ENCODE measurements around the gene PHEX. TPM values are rescaled to one million over a fixed set of nuclear protein-coding genes. Genes with fewer than 3 reads are reported as not detected.

Gene PHEX
- total RNA-seq, 1 donor from 2014 or later = 0.96 TPM

DNA sequence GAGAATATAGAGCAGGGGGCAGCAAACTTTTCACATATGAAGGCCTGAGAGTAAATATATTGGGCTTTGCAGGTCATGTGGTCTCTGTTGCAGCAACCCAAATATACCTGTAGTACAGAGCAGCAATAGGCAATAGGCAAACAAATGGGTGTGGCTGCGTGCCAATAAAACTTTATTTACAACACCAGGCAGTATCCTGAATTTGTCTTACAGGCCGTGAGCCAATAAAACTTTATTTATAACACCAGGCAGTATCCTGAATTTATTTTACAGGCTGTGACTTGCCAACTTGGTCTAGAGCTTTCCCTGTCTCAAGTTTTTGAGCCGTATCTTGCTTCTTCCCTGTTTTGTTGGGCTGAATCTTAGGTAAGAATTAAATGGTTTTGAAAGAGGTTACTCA, 118.2 kb downstream of the PHEX start:
- intact Hi-C loops (cut with DNase I) = no loop called here
- Histone ChIP-seq H3K9me3 (no peaks in the 10 kb centered on the region), H3K36me3 (no peaks in the 10 kb centered on the region), H3K27ac (no peak overlapping the region), H3K27me3 (no peaks in the 10 kb centered on the region), H3K4me1 (no peaks in the 10 kb centered on the region), H3K4me3 (no peak overlapping the region)
- DNase-seq (ENCODE audit: low spot score in 2 of 2) = no peak
- TF ChIP-seq, protein P1, sequence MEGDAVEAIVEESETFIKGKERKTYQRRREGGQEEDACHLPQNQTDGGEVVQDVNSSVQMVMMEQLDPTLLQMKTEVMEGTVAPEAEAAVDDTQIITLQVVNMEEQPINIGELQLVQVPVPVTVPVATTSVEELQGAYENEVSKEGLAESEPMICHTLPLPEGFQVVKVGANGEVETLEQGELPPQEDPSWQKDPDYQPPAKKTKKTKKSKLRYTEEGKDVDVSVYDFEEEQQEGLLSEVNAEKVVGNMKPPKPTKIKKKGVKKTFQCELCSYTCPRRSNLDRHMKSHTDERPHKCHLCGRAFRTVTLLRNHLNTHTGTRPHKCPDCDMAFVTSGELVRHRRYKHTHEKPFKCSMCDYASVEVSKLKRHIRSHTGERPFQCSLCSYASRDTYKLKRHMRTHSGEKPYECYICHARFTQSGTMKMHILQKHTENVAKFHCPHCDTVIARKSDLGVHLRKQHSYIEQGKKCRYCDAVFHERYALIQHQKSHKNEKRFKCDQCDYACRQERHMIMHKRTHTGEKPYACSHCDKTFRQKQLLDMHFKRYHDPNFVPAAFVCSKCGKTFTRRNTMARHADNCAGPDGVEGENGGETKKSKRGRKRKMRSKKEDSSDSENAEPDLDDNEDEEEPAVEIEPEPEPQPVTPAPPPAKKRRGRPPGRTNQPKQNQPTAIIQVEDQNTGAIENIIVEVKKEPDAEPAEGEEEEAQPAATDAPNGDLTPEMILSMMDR (IDR thresholded peaks at IDR 0.05) = no peak

DNA sequence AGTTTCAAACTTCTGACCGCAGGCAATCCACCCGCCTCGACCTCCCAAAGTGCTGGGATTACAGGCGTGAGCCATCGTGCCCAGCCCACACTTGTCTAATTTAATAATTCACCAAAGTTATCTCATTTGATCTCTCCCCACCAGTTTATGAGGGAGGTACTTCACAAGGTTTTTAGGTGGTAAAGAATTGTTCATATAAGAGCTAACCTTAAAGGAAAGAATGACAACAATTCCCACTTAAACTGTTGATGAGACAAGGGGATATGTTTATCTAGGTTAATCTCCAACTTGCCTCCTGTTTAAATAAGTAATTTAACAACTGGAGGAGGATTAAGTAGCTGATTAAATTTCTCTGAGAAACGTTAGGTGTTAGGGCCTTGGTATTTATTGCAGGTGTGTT, 123.0 kb downstream of the PHEX start:
- Histone ChIP-seq H3K4me1 (no peaks in the 10 kb centered on the region), H3K27me3 (no peaks in the 10 kb centered on the region), H3K4me3 (no peak overlapping the region), H3K36me3 (no peaks in the 10 kb centered on the region), H3K27ac (no peak overlapping the region), H3K9me3 (no peaks in the 10 kb centered on the region)
- intact Hi-C loops (cut with DNase I) = no loop called here
- TF ChIP-seq, protein P1 (IDR thresholded peaks at IDR 0.05) = no peak
- DNase-seq (ENCODE audit: low spot score in 2 of 2) = no peak

DNA sequence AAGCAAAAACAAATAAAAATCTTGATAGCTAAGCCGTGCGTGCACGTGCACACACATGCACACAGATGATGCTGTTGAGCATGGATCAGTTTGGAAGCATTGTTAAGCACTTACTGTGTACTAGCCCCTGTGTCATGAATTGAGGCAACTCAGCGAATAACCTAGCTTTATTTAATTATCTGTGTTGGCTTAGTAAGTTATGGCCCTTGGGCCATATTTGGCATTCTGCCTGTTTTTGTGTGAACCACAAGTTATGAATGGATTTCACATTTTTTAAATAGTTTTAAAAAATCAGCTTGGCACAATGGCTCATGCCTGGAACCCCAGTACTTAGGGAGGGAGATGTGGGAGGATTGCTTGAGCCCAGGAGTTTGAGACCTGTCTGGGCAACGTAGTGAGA, 126.9 kb downstream of the PHEX start:
- Histone ChIP-seq H3K36me3 (no peaks in the 10 kb centered on the region), H3K9me3 (no peaks in the 10 kb centered on the region), H3K27ac (no peak overlapping the region), H3K4me1 (no peaks in the 10 kb centered on the region), H3K4me3 (no peak overlapping the region), H3K27me3 (no peaks in the 10 kb centered on the region)
- TF ChIP-seq, protein P1 (IDR thresholded peaks at IDR 0.05) = no peak
- no peak for DNase-seq (ENCODE audit: low spot score in 2 of 2)
- intact Hi-C loops (cut with DNase I) = no loop called here

DNA sequence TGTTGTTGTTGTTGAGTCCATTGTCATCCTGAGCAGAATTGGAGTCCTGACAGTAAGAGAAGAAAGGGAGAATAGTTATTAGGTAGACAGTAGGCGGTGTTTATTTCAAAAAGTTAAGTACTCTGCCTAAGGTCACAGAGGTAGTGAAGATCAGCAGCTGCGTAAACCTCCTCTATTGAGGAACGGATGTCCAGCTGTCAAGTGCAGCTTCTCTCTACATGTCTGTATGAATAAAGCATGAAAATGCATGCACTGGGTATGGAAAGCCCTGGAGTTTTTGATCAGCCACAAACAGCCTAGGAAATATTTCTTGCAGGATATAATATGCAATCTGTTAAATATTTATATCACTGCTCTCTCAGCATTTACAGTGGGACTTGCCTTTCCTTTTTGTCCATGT, 131.2 kb downstream of the PHEX start:
- Histone ChIP-seq H3K36me3 (no peaks in the 10 kb centered on the region), H3K27me3 (no peaks in the 10 kb centered on the region), H3K4me3 (no peak overlapping the region), H3K4me1 (no peaks in the 10 kb centered on the region), H3K27ac (no peak overlapping the region), H3K9me3 (no peaks in the 10 kb centered on the region)
- DNase-seq (ENCODE audit: low spot score in 2 of 2) = no peak
- TF ChIP-seq, protein P1 (IDR thresholded peaks at IDR 0.05) = no peak
- intact Hi-C loops (cut with DNase I) = no loop called here

DNA sequence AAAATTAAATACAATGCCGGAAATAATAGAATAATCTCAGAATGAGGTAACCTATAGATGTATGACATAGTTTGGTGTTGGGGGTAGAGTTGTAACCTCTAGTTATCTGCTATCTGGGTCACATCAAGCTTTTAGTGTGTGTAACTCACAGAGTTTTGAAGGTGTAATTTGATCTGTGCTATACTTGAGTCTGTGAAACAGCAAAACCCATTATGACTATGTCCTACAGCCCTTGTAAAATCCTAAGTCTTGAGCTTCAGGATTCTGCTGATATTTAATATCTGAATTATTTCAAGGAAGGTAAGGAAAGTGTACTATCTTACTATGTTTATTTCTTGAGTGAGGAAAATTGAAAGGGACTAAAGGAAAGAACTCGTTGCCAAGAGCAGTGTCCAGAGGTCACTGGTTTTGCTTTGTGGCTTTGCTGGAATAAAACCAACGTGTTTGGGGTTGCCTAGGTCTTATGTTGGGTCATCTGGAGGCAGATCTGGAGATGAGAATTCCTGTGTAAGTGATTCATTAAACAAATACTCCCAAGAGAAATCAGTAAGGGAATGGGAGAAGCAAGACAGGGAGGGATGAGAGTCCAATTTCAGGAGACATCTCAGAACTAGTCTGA, 132.8 kb downstream of the PHEX start:
- intact Hi-C loops (cut with DNase I) = no loop called here
- Histone ChIP-seq H3K36me3 (no peaks in the 10 kb centered on the region), H3K27ac (no peak overlapping the region), H3K4me1 (no peaks in the 10 kb centered on the region), H3K4me3 (no peak overlapping the region), H3K27me3 (no peaks in the 10 kb centered on the region), H3K9me3 (no peaks in the 10 kb centered on the region)
- no peak for DNase-seq (ENCODE audit: low spot score in 2 of 2)
- TF ChIP-seq, protein P1 (IDR thresholded peaks at IDR 0.05) = no peak

Measured in ascending aorta (tissue), 2 donors.